Measurements from ENCODE around the gene EPAS1. TPM values are rescaled to one million over a fixed set of nuclear protein-coding genes. Genes with fewer than 3 reads are reported as not detected.
A peak's percentile ranks its signal among the peaks of the same experiment; 100 is the strongest.

The EPAS1 gene
- total and polyA plus RNA-seq, 2 donors = 42.8 to 163 TPM

DNA sequence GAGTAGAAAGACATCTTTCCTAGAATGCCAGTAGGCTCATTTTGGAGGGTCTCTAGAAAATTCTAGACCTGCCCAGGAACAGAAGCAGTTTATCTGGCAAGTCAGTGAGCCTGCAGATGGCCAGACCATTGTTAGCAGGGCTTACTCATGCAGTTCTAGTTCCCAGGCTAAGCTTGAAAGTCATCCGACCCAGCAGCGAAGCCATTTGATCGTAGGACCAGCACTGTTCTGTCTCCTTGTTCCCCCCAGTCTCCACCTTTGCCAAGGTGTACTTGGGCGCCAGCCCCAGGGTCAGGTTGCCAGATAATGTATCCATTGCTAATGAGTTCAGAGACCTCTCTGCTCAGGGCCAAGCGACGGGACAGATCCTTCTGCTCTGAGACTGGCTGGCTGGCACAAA is 70.1 kb downstream of the EPAS1 start:
- DNase-seq (ENCODE audit: extremely low spot score) = no peak
- 91% methylated on average over 6 of the region's 6 CpGs for WGBS
- Histone ChIP-seq H3K27ac (ENCODE audit: low read depth) (no peak overlapping the region), H3K4me3 (ENCODE audit: low read depth, low read length) (no peak overlapping the region), H3K36me3 (ENCODE audit: insufficient read depth) (peaks cover 4% of the 10 kb centered on the region), H3K4me1 (ENCODE audit: insufficient read depth) (no peaks in the 10 kb centered on the region)

GRCh38 chr2:46368401-46368800 is 71.2 kb downstream of the EPAS1 start:
- WGBS = 60% methylated on average over 2 of the region's 2 CpGs
- Histone ChIP-seq H3K27ac (ENCODE audit: low read depth) (no peak overlapping the region), H3K4me3 (ENCODE audit: low read depth, low read length) (no peak overlapping the region), H3K4me1 (ENCODE audit: insufficient read depth) (no peaks in the 10 kb centered on the region), H3K36me3 (ENCODE audit: insufficient read depth) (peaks cover 7% of the 10 kb centered on the region)
- DNase-seq (ENCODE audit: extremely low spot score) = no peak

DNA sequence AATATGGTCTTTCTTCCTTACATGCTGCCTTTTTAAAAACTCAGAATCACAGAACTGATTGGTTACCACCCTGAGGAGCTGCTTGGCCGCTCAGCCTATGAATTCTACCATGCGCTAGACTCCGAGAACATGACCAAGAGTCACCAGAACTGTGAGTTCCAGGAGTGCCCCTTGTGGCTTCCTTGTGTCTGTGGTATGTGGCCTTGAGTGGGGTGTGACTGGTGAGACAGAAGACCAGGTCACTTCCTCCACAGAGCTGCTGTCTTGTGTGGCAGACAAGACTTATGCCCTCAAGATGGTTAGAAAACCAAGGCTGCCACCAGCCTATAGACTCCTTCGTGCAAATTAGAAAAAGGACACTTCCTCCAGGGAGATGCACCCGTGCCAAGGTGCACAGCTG is 72.6 kb downstream of the EPAS1 start:
- no peak overlapping the region for H3K27ac ChIP-seq (ENCODE audit: low read depth)
- H3K4me1 ChIP-seq (ENCODE audit: insufficient read depth) = no peaks in the 10 kb centered on the region
- 91% methylated on average over 5 of the region's 5 CpGs for WGBS
- H3K4me3 ChIP-seq (ENCODE audit: low read depth, low read length) = no peak overlapping the region
- H3K36me3 ChIP-seq (ENCODE audit: insufficient read depth) = peaks cover 7% of the 10 kb centered on the region
- no peak for DNase-seq (ENCODE audit: extremely low spot score)

DNA sequence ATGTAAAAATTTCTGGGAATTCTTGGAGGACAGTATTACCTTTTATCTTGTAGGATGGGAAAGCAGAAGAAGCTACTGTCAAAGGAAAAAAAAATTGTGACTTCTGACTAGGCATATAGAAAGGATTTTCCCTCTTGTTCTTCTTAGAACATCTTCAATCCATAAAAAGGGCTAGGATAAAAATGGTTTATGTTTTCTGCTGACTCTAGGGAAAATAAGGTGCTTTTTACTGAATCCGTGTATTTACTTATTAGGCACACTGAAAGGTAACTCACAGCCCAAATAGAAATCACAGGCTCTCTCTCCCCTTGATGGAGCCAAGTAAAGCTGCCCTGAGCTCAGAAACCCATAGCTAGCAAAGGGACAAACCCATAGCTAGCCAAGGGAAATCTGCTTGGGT is 74.6 kb downstream of the EPAS1 start:
- no peak for DNase-seq (ENCODE audit: extremely low spot score)
- H3K4me1 ChIP-seq (ENCODE audit: insufficient read depth) = no peaks in the 10 kb centered on the region
- no peak overlapping the region for H3K4me3 ChIP-seq (ENCODE audit: low read depth, low read length)
- no peak overlapping the region for H3K27ac ChIP-seq (ENCODE audit: low read depth)
- peaks cover 7% of the 10 kb centered on the region for H3K36me3 ChIP-seq (ENCODE audit: insufficient read depth)
- WGBS = 78% methylated on average over 1 of the region's 1 CpG

DNA sequence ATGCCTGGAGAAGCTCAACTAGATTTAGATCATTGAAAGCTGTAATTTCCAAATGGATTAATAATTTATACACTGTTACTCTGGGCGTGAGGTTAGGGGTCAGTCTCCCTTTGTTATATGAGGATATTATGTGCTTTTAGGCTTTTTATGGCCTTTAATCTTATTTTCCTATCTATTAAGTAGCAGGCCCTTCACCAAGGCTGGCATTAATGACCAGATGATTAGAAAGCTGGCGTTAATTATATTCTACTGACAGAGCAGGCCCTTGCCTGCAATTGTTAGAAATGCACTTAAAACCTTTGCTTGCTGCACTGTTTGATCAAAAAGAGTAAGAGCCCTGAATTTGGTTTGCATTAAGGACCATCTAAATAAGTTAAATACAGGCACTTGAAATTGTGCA is 75.3 kb downstream of the EPAS1 start:
- no peaks in the 10 kb centered on the region for H3K4me1 ChIP-seq (ENCODE audit: insufficient read depth)
- no peak overlapping the region for H3K27ac ChIP-seq (ENCODE audit: low read depth)
- 99% methylated on average over 2 of the region's 2 CpGs for WGBS
- H3K4me3 ChIP-seq (ENCODE audit: low read depth, low read length) = no peak overlapping the region
- peaks cover 7% of the 10 kb centered on the region for H3K36me3 ChIP-seq (ENCODE audit: insufficient read depth)
- no peak for DNase-seq (ENCODE audit: extremely low spot score)

GRCh38 chr2:46373238-46373637 is 76.0 kb downstream of the EPAS1 start:
- peaks cover 7% of the 10 kb centered on the region for H3K36me3 ChIP-seq (ENCODE audit: insufficient read depth)

GRCh38 chr2:46375566-46376125 is 78.4 kb downstream of the EPAS1 start:
- DNase-seq (ENCODE audit: extremely low spot score) = no peak
- H3K4me3 ChIP-seq (ENCODE audit: low read depth, low read length) = no peak overlapping the region
- H3K27ac ChIP-seq (ENCODE audit: low read depth) = no peak overlapping the region
- no peaks in the 10 kb centered on the region for H3K4me1 ChIP-seq (ENCODE audit: insufficient read depth)
- 94% methylated on average over 12 of the region's 12 CpGs for WGBS
- peaks cover 3% of the 10 kb centered on the region for H3K36me3 ChIP-seq (ENCODE audit: insufficient read depth)

More at GRCh38 chr2:46373238-46373637, 76.0 kb downstream of the EPAS1 start:
- Histone ChIP-seq H3K4me1 (ENCODE audit: insufficient read depth) (no peaks in the 10 kb centered on the region), H3K27ac (ENCODE audit: low read depth) (no peak overlapping the region), H3K4me3 (ENCODE audit: low read depth, low read length) (no peak overlapping the region)
- DNase-seq (ENCODE audit: extremely low spot score) = no peak
- WGBS = 96% methylated on average over 4 of the region's 4 CpGs

DNA sequence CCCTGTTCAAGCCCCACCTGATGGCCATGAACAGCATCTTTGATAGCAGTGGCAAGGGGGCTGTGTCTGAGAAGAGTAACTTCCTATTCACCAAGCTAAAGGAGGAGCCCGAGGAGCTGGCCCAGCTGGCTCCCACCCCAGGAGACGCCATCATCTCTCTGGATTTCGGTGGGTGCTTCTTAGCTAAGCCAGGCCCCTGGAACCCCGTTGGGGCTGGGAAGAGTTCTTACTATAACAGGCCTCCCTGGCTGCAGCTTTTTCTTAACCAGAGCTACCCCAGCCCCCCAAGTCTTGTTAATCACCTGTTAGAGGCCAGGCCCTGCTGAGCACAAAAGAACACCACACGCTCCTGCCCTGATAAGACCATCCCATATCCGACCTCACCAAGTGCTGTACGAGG is 79.4 kb downstream of the EPAS1 start:
- no peak for DNase-seq (ENCODE audit: extremely low spot score)
- no peak overlapping the region for H3K4me3 ChIP-seq (ENCODE audit: low read depth, low read length)
- 58% methylated on average over 7 of the region's 7 CpGs for WGBS
- H3K36me3 ChIP-seq (ENCODE audit: insufficient read depth) = peaks cover 3% of the 10 kb centered on the region
- H3K27ac ChIP-seq (ENCODE audit: low read depth) = no peak overlapping the region
- no peaks in the 10 kb centered on the region for H3K4me1 ChIP-seq (ENCODE audit: insufficient read depth)

DNA sequence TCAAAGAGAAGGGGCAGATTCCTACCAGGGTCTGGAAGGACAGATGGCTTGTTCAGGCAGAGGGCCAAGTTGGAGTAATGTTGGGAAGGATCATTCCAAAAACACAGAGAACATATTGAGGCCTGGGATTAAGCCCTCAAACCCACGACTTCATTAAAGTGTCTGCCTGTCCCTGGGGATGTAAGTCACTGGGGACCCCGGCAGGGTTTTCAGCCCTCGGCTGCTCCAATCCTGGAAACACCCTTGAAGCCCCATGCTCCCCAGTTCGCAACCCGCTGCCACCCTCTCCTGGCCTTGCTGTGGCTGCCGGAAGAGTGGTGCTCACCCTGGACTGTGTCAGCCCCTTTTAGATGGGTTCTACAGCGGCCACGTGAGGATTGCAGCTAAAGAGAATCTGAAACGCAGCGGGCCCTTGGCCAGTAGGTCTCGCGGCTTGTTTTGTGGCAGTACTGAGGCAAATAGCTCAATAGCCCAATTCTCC is 79.9 kb downstream of the EPAS1 start:
- DNase-seq (ENCODE audit: extremely low spot score) = no peak

GRCh38 chr2:46377666-46378560 is 80.7 kb downstream of the EPAS1 start:
- H3K4me1 ChIP-seq (ENCODE audit: insufficient read depth) = no peaks in the 10 kb centered on the region
- no peaks in the 10 kb centered on the region for H3K36me3 ChIP-seq (ENCODE audit: insufficient read depth)
- H3K4me3 ChIP-seq (ENCODE audit: low read depth, low read length) = no peak overlapping the region
- 93% methylated on average over 16 of the region's 16 CpGs for WGBS
- H3K27ac ChIP-seq (ENCODE audit: low read depth) = no peak overlapping the region
- no peak for DNase-seq (ENCODE audit: extremely low spot score)

More for the DNA sequence above, 79.9 kb downstream of the EPAS1 start:
- H3K4me3 ChIP-seq (ENCODE audit: low read depth, low read length) = no peak overlapping the region
- peaks cover 3% of the 10 kb centered on the region for H3K36me3 ChIP-seq (ENCODE audit: insufficient read depth)
- WGBS = 65% methylated on average over 12 of the region's 12 CpGs
- H3K4me1 ChIP-seq (ENCODE audit: insufficient read depth) = no peaks in the 10 kb centered on the region
- no peak overlapping the region for H3K27ac ChIP-seq (ENCODE audit: low read depth)

DNA sequence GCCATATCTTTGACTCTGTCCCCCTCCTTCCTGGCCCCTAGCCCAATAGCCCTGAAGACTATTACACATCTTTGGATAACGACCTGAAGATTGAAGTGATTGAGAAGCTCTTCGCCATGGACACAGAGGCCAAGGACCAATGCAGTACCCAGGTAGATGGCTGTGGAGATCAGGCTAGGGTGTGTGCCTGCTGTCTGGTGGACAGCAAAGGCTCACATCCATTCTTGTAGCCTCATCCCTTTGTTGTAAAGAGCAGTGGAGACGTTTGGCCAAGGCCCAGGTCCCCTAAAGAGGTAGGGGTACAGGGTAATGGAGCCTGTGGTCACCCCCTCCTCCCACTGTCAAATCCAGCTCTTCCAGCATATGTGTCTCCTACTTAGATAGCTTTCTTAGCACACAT is 81.4 kb downstream of the EPAS1 start:
- no peak for DNase-seq (ENCODE audit: extremely low spot score)
- Histone ChIP-seq H3K36me3 (ENCODE audit: insufficient read depth) (no peaks in the 10 kb centered on the region), H3K27ac (ENCODE audit: low read depth) (no peak overlapping the region), H3K4me3 (ENCODE audit: low read depth, low read length) (no peak overlapping the region), H3K4me1 (ENCODE audit: insufficient read depth) (no peaks in the 10 kb centered on the region)
- WGBS = 60% methylated on average over 3 of the region's 3 CpGs

GRCh38 chr2:46379213-46380037 is 82.2 kb downstream of the EPAS1 start:
- Histone ChIP-seq H3K27ac (ENCODE audit: low read depth) (no peak overlapping the region), H3K36me3 (ENCODE audit: insufficient read depth) (no peaks in the 10 kb centered on the region), H3K4me1 (ENCODE audit: insufficient read depth) (no peaks in the 10 kb centered on the region), H3K4me3 (ENCODE audit: low read depth, low read length) (no peak overlapping the region)
- 54% methylated on average over 9 of the region's 9 CpGs for WGBS
- DNase-seq (ENCODE audit: extremely low spot score) = peak; percentile 33

DNA sequence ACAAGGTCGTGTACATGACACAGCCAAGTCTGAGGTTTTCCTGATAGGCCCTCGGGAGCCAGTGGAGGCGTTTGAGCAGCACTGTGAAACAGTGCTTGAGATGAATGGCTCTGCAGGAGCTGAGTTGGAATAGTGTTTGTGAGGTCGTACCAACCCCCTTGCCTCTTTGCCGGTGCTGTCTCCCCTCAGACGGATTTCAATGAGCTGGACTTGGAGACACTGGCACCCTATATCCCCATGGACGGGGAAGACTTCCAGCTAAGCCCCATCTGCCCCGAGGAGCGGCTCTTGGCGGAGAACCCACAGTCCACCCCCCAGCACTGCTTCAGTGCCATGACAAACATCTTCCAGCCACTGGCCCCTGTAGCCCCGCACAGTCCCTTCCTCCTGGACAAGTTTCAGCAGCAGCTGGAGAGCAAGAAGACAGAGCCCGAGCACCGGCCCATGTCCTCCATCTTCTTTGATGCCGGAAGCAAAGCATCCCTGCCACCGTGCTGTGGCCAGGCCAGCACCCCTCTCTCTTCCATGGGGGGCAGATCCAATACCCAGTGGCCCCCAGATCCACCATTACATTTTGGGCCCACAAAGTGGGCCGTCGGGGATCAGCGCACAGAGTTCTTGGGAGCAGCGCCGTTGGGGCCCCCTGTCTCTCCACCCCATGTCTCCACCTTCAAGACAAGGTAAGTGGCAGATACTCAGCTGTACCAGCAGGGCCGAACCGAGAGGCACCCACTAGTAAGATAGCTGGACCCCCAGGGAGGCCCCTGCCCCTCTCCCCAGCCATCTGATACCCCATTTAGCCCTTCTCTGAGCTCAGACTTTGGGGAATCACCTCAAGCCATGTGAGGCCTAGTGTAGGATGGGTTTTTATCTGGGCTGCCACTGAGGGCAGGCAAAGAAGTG is 83.1 kb downstream of the EPAS1 start:
- Histone ChIP-seq H3K4me1 (ENCODE audit: insufficient read depth) (no peaks in the 10 kb centered on the region), H3K4me3 (ENCODE audit: low read depth, low read length) (no peak overlapping the region), H3K36me3 (ENCODE audit: insufficient read depth) (no peaks in the 10 kb centered on the region), H3K27ac (ENCODE audit: low read depth) (no peak overlapping the region)
- 93% methylated on average over 22 of the region's 22 CpGs for WGBS
- no peak for DNase-seq (ENCODE audit: extremely low spot score)

All from urinary bladder (tissue), 4 donors.